ENCODE results near the gene ABCC10. TPM values are rescaled to one million over a fixed set of nuclear protein-coding genes. Genes with fewer than 3 reads are reported as not detected.
A peak's percentile ranks its signal among the peaks of the same experiment; 100 is the strongest.

ABCC10 gene
- total and polyA plus RNA-seq, 12 donors = 7.1 to 44.3 (median 10.9) TPM

DNA sequence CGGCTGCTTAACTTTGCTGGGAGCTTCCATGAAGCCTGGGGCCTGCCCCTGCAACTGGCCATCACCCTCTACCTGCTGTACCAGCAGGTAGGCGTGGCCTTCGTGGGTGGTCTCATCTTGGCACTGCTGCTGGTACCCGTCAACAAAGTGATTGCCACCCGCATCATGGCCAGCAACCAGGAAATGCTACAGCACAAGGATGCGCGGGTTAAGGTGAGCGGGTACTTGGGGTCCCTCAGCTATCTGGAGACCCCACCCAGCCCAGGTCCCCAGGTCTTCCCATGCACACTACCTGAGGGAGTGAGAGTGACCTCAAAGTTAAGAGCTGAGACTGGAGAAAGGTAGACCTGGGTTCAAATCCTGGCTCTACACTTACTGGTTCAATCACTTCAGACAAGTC is 5.8 kb downstream of the ABCC10 start:
- WGBS, 2 donors = 81 to 94% methylated on average over 8 of the region's 8 CpGs
- Histone ChIP-seq H3K27ac (no peak overlapping the region), H3K36me3 (peaks cover 0 to 67% (median 0%) of the 10 kb centered on the region in 9 donors), H3K9me3 (no peaks in the 10 kb centered on the region), H3K4me3 (no peak overlapping the region), H3K4me1 (peaks cover 5 to 52% (median 37%) of the 10 kb centered on the region in 9 donors), H3K27me3 (no peaks in the 10 kb centered on the region)
- DNase-seq = no peak
- intact Hi-C loops (cut with DNase I) = no loop called here
- TF ChIP-seq, protein P1, sequence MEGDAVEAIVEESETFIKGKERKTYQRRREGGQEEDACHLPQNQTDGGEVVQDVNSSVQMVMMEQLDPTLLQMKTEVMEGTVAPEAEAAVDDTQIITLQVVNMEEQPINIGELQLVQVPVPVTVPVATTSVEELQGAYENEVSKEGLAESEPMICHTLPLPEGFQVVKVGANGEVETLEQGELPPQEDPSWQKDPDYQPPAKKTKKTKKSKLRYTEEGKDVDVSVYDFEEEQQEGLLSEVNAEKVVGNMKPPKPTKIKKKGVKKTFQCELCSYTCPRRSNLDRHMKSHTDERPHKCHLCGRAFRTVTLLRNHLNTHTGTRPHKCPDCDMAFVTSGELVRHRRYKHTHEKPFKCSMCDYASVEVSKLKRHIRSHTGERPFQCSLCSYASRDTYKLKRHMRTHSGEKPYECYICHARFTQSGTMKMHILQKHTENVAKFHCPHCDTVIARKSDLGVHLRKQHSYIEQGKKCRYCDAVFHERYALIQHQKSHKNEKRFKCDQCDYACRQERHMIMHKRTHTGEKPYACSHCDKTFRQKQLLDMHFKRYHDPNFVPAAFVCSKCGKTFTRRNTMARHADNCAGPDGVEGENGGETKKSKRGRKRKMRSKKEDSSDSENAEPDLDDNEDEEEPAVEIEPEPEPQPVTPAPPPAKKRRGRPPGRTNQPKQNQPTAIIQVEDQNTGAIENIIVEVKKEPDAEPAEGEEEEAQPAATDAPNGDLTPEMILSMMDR (IDR thresholded peaks at IDR 0.05) = no peak
- ATAC-seq = no peak

DNA sequence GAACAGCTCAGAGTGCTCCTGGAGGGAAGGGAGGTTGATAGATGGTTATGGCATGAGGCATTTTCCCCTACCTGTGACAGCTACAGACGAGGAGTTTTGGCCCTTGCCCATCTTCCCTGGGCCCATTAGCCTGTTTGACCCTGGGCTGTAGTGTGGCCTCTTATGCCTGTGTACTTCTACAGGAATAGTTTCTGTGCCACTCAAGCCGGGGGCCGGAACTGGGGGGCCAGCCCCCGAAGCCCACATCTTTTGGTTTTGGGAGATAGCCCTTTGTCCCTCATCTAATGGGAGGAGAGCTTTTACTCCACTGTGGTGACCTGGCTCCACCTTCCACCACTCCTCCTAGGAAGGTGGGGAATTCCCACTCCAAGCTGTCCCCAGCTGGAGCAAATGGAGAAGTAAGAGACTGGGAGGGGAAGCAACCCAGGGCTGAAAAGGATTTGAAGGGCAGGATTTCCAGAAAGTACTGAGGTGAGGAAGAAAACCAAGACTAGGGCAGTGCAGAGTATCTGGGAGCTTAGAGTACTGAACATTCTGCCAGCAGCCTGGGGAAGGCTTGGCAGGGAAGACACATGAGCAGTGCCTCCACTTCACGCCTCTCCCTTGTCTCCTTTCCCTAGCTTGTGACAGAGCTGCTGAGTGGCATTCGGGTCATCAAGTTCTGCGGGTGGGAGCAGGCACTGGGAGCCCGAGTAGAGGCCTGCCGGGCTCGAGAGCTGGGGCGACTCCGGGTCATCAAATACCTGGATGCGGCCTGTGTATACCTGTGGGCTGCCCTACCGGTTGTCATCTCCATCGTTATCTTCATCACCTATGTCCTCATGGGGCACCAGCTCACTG is 6.9 kb downstream of the ABCC10 start:
- Histone ChIP-seq H3K27me3 (no peaks in the 10 kb centered on the region), H3K9me3 (no peaks in the 10 kb centered on the region), H3K4me3 (no peak overlapping the region), H3K27ac (peak overlapping the region in 7 of 10 donors; percentile 22 to 58 (median 51)), H3K36me3 (peaks cover 0 to 78% (median 0%) of the 10 kb centered on the region in 9 donors), H3K4me1 (peaks cover 2 to 42% (median 28%) of the 10 kb centered on the region in 9 donors)
- TF ChIP-seq, protein P1 (IDR thresholded peaks at IDR 0.05) = no peak
- DNase-seq = no peak
- intact Hi-C loops (cut with DNase I) = no loop called here
- peak; percentile 55 to 85 (median 66) for ATAC-seq
- WGBS, 2 donors = 68 to 70% methylated on average over 15 of the region's 15 CpGs

DNA sequence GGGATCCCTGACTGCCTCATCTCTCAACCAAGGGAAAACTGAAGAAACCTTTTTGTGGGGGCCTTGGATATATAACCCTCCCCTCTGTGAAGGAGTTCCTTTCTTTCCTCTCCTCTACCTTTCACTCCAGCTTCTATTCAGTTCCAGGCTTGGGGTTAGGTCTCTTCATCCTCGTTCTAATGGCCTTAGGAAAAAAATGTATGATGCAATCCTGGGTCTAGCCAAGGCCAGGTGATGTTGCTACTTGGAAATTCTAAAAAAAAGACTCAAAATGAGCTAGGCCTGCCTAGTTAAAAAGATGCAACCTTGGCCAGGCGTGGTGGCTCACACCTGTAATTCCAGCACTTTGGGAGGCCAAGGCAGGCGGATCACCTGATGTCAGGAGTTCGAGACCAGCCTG is 7.6 kb downstream of the ABCC10 start:
- no peak for ATAC-seq
- intact Hi-C loops (cut with DNase I) = no loop called here
- 94 to 95% methylated on average over 4 of the region's 4 CpGs for WGBS, 2 donors
- Histone ChIP-seq H3K9me3 (no peaks in the 10 kb centered on the region), H3K4me1 (peaks cover 0 to 42% (median 24%) of the 10 kb centered on the region in 9 donors), H3K4me3 (no peak overlapping the region), H3K36me3 (peaks cover 0 to 85% (median 5%) of the 10 kb centered on the region in 9 donors), H3K27me3 (no peaks in the 10 kb centered on the region), H3K27ac (peak overlapping the region in 4 of 10 donors; percentile 50 to 58 (median 53))
- TF ChIP-seq, protein P1 (IDR thresholded peaks at IDR 0.05) = no peak
- DNase-seq = no peak

DNA sequence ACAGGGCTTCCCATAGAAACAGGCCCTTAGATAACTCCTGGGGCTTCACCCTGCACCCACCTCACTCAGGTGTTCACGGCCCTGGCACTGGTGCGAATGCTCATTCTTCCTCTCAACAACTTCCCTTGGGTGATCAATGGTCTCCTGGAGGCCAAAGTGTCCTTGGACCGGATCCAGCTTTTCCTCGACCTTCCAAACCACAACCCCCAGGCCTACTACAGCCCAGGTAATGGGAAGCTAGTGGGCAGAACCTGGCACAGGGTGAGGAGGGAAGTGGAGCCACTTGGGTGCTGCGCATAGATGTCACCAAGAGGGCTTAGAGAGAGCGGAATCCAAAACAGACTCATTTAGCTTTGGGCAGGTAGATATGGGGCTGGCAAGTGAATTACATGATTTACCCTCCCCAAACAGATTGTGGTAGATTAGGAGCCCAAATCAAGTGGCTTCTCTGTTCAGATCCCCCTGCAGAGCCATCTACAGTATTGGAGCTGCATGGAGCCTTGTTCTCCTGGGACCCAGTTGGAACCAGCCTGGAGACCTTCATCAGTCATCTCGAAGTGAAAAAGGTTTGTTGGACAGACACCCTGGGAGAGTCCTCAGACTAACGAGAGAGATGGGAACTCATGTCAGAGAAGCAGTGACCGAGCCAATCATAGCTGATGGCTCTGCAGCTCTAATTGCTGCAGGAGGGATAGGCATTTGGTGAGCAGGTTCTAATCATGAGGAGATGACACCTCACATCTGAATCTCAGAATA is 8.5 kb downstream of the ABCC10 start:
- DNase-seq = no peak
- no peaks in the 10 kb centered on the region for H3K27me3 ChIP-seq
- H3K4me1 ChIP-seq = peaks cover 0 to 42% (median 24%) of the 10 kb centered on the region in 9 donors
- peaks cover 0 to 92% (median 9%) of the 10 kb centered on the region in 9 donors for H3K36me3 ChIP-seq
- no peaks in the 10 kb centered on the region for H3K9me3 ChIP-seq
- intact Hi-C loops (cut with DNase I) = no loop called here
- no peak for ATAC-seq
- 81 to 85% methylated on average over 9 of the region's 9 CpGs for WGBS, 2 donors
- no peak overlapping the region for H3K4me3 ChIP-seq
- H3K27ac ChIP-seq = peak overlapping the region in 2 of 10 donors; percentile 27 to 42
- TF ChIP-seq, protein P1 (IDR thresholded peaks at IDR 0.05) = no peak

Measured in heart right ventricle (tissue), 16 donors.